T-cell (primary cell): Measurements from ENCODE around the gene BABAM2. TPM values are rescaled to one million over a fixed set of nuclear protein-coding genes. Genes with fewer than 3 reads are reported as not detected.
A peak's percentile ranks its signal among the peaks of the same experiment; 100 is the strongest.
"Not testable (repeated sequence)": the region's sequence is repeated elsewhere in the genome, so short reads cannot be mapped to it uniquely, and the experiment has no call there.

Source experiments
- ATAC-seq, 4 experiments: fragments of 200-7000 bp in 3 of 4; fragments of 150-1000 bp in 1 of 4; cut with Tn5 transposase; replicated peaks in 1 of 4; 1 replicate in 3 of 4; 2 replicates in 1 of 4; pipeline ENCODE4 v1.10.0; 2021; ENCODE audit warnings: moderate library complexity in 3 of 4, mild to moderate bottlenecking in 2 of 4, moderate number of reproducible peaks in 1 of 4
- CTCF ChIA-PET, 2 donors: fragments of 300-600 bp; sonication (Branson Sonifier 250); formaldehyde crosslinking; loops; one replicate each; lab custom pipeline; 2022; ENCODE audit warnings: antibody characterized with exemption in 2 of 2; lab: Charles Lee
- POLR2A ChIA-PET, 2 donors: fragments of 300-600 bp; sonication (Branson Sonifier 250); formaldehyde crosslinking; loops; one replicate each; lab custom pipeline; 2022; ENCODE audit warnings: antibody characterized with exemption in 2 of 2; lab: Charles Lee
- DNase-seq, 35 experiments: peaks; one replicate each; pipeline versions ENCODE4 v3.0.0 to v3.0.0-alpha.2; 2013 to 2023
- H3K27ac ChIP-seq: one replicate; pipeline ENCODE4 v1.5.1; 2013; ENCODE audit warnings: low read length
- H3K27me3 ChIP-seq, 2 experiments: replicated peaks in 1 of 2; 1 replicate in 1 of 2; 2 replicates in 1 of 2; pipeline versions ENCODE4 v1.6.1 to v1.7.0; 2013; ENCODE audit warnings: low read length in 1 of 2, mixed read lengths in 1 of 2; ENCODE audit not compliant: control insufficient read depth in 2 of 2, insufficient read depth in 2 of 2; ENCODE audit errors: extremely low read depth in 1 of 2
- H3K36me3 ChIP-seq, 2 donors: 1 replicate in 1 of 2; 2 replicates in 1 of 2; pipeline versions ENCODE4 v1.6.1 to v1.7.0; 2013; ENCODE audit warnings: low read length in 1 of 2; ENCODE audit not compliant: control insufficient read depth in 2 of 2, insufficient read depth in 1 of 2; ENCODE audit errors: extremely low read depth in 1 of 2
- H3K4me1 ChIP-seq, 2 experiments: 1 replicate in 1 of 2; 2 replicates in 1 of 2; pipeline versions ENCODE4 v1.6.1 to v1.7.0; 2013; ENCODE audit warnings: low read length in 2 of 2, mixed read lengths in 1 of 2; ENCODE audit not compliant: insufficient read depth in 2 of 2, control insufficient read depth in 1 of 2; ENCODE audit errors: extremely low read depth in 1 of 2
- H3K4me3 ChIP-seq, 2 donors: 1 replicate in 1 of 2; 2 replicates in 1 of 2; pipeline versions ENCODE4 v1.5.1 to v1.7.0; 2013; ENCODE audit warnings: mild to moderate bottlenecking in 2 of 2, low read length in 1 of 2, moderate library complexity in 1 of 2; ENCODE audit not compliant: control insufficient read depth in 1 of 2; ENCODE audit errors: extremely low read depth in 1 of 2
- H3K9me3 ChIP-seq: 2 replicates; pipeline ENCODE4 v1.7.0; 2013
- H3K27ac Mint-ChIP-seq, 2 donors: one replicate each; pipeline ENCODE4 v1.8.0; 2020 to 2021; ENCODE audit warnings: mild to moderate bottlenecking in 2 of 2, mixed read lengths in 2 of 2
- H3K27me3 Mint-ChIP-seq, 2 donors: one replicate each; pipeline ENCODE4 v1.8.0; 2021 to 2022; ENCODE audit warnings: mixed read lengths in 2 of 2
- H3K36me3 Mint-ChIP-seq: one replicate; pipeline ENCODE4 v1.8.0; 2021; ENCODE audit warnings: mixed read lengths
- H3K4me1 Mint-ChIP-seq, 3 donors: one replicate each; pipeline ENCODE4 v1.8.0; 2020 to 2022; ENCODE audit warnings: mixed read lengths in 3 of 3, mild to moderate bottlenecking in 1 of 3
- H3K4me3 Mint-ChIP-seq, 3 donors: one replicate each; pipeline ENCODE4 v1.8.0; 2020 to 2022; ENCODE audit warnings: mild to moderate bottlenecking in 3 of 3, mixed read lengths in 3 of 3, moderate library complexity in 3 of 3
- H3K9me3 Mint-ChIP-seq, 3 donors: one replicate each; pipeline ENCODE4 v1.8.0; 2020 to 2022; ENCODE audit warnings: mixed read lengths in 3 of 3
- WGBS: methylation state at CpG from one replicate; pipeline ENCODE4 v1.1.5; 2013; ENCODE audit warnings: missing lambda C conversion rate; ENCODE audit not compliant: insufficient coverage; 5-methylcytosine and 5-hydroxymethylcytosine counted together
- total RNA-seq, 35 experiments: library from RNA in 6 of 35; stranded (reverse) in 6 of 35; fragments of 120-200 nt in 1 of 35; gene quantifications; one replicate each; pipeline versions ENCODE4 v1.2.1 to v1.2.4 and lab custom pipeline; 2013 to 2026

BABAM2 gene
- total RNA-seq, 5 donors from 2014 or later (not counting 1 experiment from before 2014, with no cell fraction given) = 28.4 to 45.2 (median 37.4) TPM

GRCh38 chr2:28253543-28253942, 363.0 kb downstream of the BABAM2 start:
- no peaks in the 10 kb centered on the region for H3K36me3 ChIP-seq
- no peaks in the 10 kb centered on the region for H3K9me3 Mint-ChIP-seq
- no peak overlapping the region for H3K27ac ChIP-seq
- H3K9me3 ChIP-seq = no peaks in the 10 kb centered on the region
- H3K36me3 Mint-ChIP-seq = peaks cover 11% of the 10 kb centered on the region
- H3K27me3 ChIP-seq = no peaks in the 10 kb centered on the region
- H3K27ac Mint-ChIP-seq = peak overlapping the region; percentile 35 to 90
- no peak overlapping the region for H3K4me3 ChIP-seq
- ATAC-seq (no peak), DNase-seq (no peak)
- CTCF ChIA-PET = no interaction called here
- H3K4me1 ChIP-seq = peaks cover 10 to 14% of the 10 kb centered on the region in 2 experiments
- no peak overlapping the region for H3K4me3 Mint-ChIP-seq
- peaks cover 28 to 40% (median 31%) of the 10 kb centered on the region in 3 donors for H3K4me1 Mint-ChIP-seq
- POLR2A ChIA-PET = interaction anchor here in 1 of 2 donors (0.6 kb wide), 1 partner anchor 853 kb away, joined by 7 read pairs; no protein-coding TSS in a partner anchor
- WGBS = 100% methylated on average over 2 of the region's 2 CpGs
- H3K27me3 Mint-ChIP-seq = no peaks in the 10 kb centered on the region

GRCh38 chr2:28255231-28255630, 364.7 kb downstream of the BABAM2 start:
- H3K9me3 ChIP-seq = not testable (repeated sequence)
- POLR2A ChIA-PET = interaction anchor here in 1 of 2 donors (0.6 kb wide), 1 partner anchor 334 kb away, joined by 4 read pairs; no protein-coding TSS in a partner anchor
- CTCF ChIA-PET = interaction anchor here in 1 of 2 donors (0.7 kb wide), 1 partner anchor 122 kb away, joined by 7 read pairs; no protein-coding TSS in a partner anchor

GRCh38 chr2:28257182-28257581, 366.7 kb downstream of the BABAM2 start:
- Histone ChIP-seq H3K27me3 (no peaks in the 10 kb centered on the region), H3K4me1 (peaks cover 5 to 8% of the 10 kb centered on the region in 2 experiments), H3K9me3 (no peaks in the 10 kb centered on the region), H3K27ac (no peak overlapping the region), H3K4me3 (no peak overlapping the region), H3K36me3 (no peaks in the 10 kb centered on the region)
- Mint-ChIP-seq H3K9me3 (no peaks in the 10 kb centered on the region), H3K4me3 (no peak overlapping the region), H3K36me3 (peaks cover 16% of the 10 kb centered on the region), H3K27ac (peak overlapping the region in 1 of 2 donors; percentile 59), H3K27me3 (no peaks in the 10 kb centered on the region), H3K4me1 (peaks cover 14 to 22% (median 16%) of the 10 kb centered on the region in 3 donors)
- POLR2A ChIA-PET = no interaction called here
- CTCF ChIA-PET = no interaction called here
- no peak for ATAC-seq
- WGBS = no CpG with 5 or more reads among the region's 3 CpGs
- DNase-seq = no peak

More at GRCh38 chr2:28255231-28255630, 364.7 kb downstream of the BABAM2 start:
- H3K4me3 ChIP-seq, H3K27ac Mint-ChIP-seq, H3K36me3 Mint-ChIP-seq, DNase-seq, H3K36me3 ChIP-seq, H3K9me3 Mint-ChIP-seq, H3K27me3 Mint-ChIP-seq, ATAC-seq, H3K4me3 Mint-ChIP-seq, H3K27ac ChIP-seq, H3K27me3 ChIP-seq: not testable (repeated sequence)
- H3K4me1 Mint-ChIP-seq = peaks cover 26 to 37% (median 31%) of the 10 kb centered on the region in 3 donors
- H3K4me1 ChIP-seq = peaks cover 10 to 14% of the 10 kb centered on the region in 2 experiments
- WGBS = 100% methylated on average over 1 of the region's 4 CpGs

- H3K4me3 ChIP-seq, H3K4me3 Mint-ChIP-seq, DNase-seq, H3K27me3 Mint-ChIP-seq, H3K27ac ChIP-seq, H3K9me3 Mint-ChIP-seq, H3K36me3 ChIP-seq, H3K27ac Mint-ChIP-seq, H3K27me3 ChIP-seq, H3K4me1 ChIP-seq, ATAC-seq, POLR2A ChIA-PET, H3K9me3 ChIP-seq, H3K4me1 Mint-ChIP-seq: not testable (repeated sequence)
- peaks cover 23% of the 10 kb centered on the region for H3K36me3 Mint-ChIP-seq
- CTCF ChIA-PET = interaction anchor here in 1 of 2 donors (0.6 kb wide), 1 partner anchor 919 kb away, joined by 5 read pairs; no protein-coding TSS in a partner anchor
- no CpG with 5 or more reads among the region's 5 CpGs for WGBS
Measured at GRCh38 chr2:28259226-28259625, 368.7 kb downstream of the BABAM2 start.

GRCh38 chr2:28263690-28264089, 373.2 kb downstream of the BABAM2 start:
- no peak overlapping the region for H3K27ac Mint-ChIP-seq
- whole genome bisulfite sequencing = 100% methylated on average over 2 of the region's 5 CpGs
- peaks cover 0 to 9% (median 7%) of the 10 kb centered on the region in 3 donors for H3K4me1 Mint-ChIP-seq
- no peaks in the 10 kb centered on the region for H3K36me3 ChIP-seq
- no peaks in the 10 kb centered on the region for H3K9me3 ChIP-seq
- peaks cover 0 to 10% of the 10 kb centered on the region in 2 experiments for H3K4me1 ChIP-seq
- H3K27me3 Mint-ChIP-seq = no peaks in the 10 kb centered on the region
- H3K27ac ChIP-seq = no peak overlapping the region
- no peaks in the 10 kb centered on the region for H3K27me3 ChIP-seq
- DNase-seq = no peak
- ChIA-PET CTCF (no interaction called here), POLR2A (interaction anchor here in 1 of 2 donors (0.6 kb wide), 1 partner anchor 129 kb away, joined by 3 read pairs; no protein-coding TSS in a partner anchor)
- ATAC-seq = no peak
- H3K4me3 ChIP-seq = no peak overlapping the region
- H3K9me3 Mint-ChIP-seq = no peaks in the 10 kb centered on the region
- H3K4me3 Mint-ChIP-seq = no peak overlapping the region
- H3K36me3 Mint-ChIP-seq = peaks cover 34% of the 10 kb centered on the region

DNA sequence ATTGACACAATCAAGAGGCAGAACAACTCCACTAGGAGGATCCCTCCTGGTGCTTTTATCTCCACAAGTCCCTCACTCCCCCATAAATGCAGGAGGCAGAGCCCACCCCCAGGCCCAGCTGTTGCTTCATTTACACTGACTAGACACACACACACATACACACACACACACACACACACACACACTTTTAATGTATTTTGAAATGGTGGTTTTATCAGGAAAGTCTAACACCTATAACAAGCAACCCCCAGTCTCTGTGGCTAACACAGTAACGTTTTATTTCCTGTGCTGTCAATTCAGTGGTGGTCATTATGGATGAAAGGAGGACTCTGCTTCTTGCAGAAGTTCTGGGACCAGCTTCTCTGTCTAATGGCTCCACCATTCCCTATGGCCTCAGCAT, 376.8 kb downstream of the BABAM2 start:
- Histone ChIP-seq H3K27me3 (no peaks in the 10 kb centered on the region), H3K9me3 (no peaks in the 10 kb centered on the region), H3K4me1 (peaks cover 0 to 14% of the 10 kb centered on the region in 2 experiments), H3K4me3 (no peak overlapping the region), H3K27ac (no peak overlapping the region), H3K36me3 (peaks cover 0 to 2% of the 10 kb centered on the region in 2 donors)
- no peaks in the 10 kb centered on the region for H3K27me3 Mint-ChIP-seq
- WGBS = no CpG with 5 or more reads among the region's 1 CpG
- ChIA-PET POLR2A (no interaction called here), CTCF (no interaction called here)
- peaks cover 45% of the 10 kb centered on the region for H3K36me3 Mint-ChIP-seq
- H3K4me3 Mint-ChIP-seq = no peak overlapping the region
- DNase-seq (no peak), ATAC-seq (no peak)
- H3K9me3 Mint-ChIP-seq = no peaks in the 10 kb centered on the region
- no peak overlapping the region for H3K27ac Mint-ChIP-seq
- peaks cover 17 to 28% (median 24%) of the 10 kb centered on the region in 3 donors for H3K4me1 Mint-ChIP-seq
